H1 (cell line): ENCODE results near the gene SYT17.

Experiments used
- GABPA ChIP-seq: IDR thresholded peaks from 2 replicates; pipeline ENCODE4 v1.6.1; 2011; ENCODE audit warnings: mild to moderate bottlenecking, low read length, moderate library complexity, borderline replicate concordance; ENCODE audit not compliant: insufficient read depth
- POLR2A ChIP-seq, 2 experiments: IDR thresholded peaks; 1 replicate in 1 of 2; 2 replicates in 1 of 2; pipeline ENCODE4 v1.6.1; 2011; ENCODE audit warnings: low read depth in 2 of 2, low read length in 2 of 2, mild to moderate bottlenecking in 2 of 2; ENCODE audit errors: control extremely low read depth in 1 of 2
- SUZ12 ChIP-seq: fragments of 200-600 bp; sonication (generic); IDR thresholded peaks from 2 replicates; pipeline ENCODE4 v1.6.1; 2012; ENCODE audit warnings: mild to moderate bottlenecking, inconsistent platforms, low read length, moderate library complexity, mixed read lengths
- TAF7 ChIP-seq: optimal IDR thresholded peaks from 2 replicates; pipeline ENCODE3; 2011; ENCODE audit warnings: low read depth, mild to moderate bottlenecking, inconsistent platforms, low read length, moderate library complexity, borderline replicate concordance
- TEAD4 ChIP-seq: IDR thresholded peaks from 2 replicates; pipeline ENCODE4 v1.6.1; 2012; ENCODE audit warnings: low read depth, low read length, inconsistent platforms, mixed read lengths
- TF ChIP-seq, protein P1 (sequence below): IDR thresholded peaks from 2 replicates; pipeline ENCODE4 v1.6.1; 2011; ENCODE audit warnings: low read depth, mild to moderate bottlenecking, low read length; ENCODE audit not compliant: insufficient read depth

DNA sequence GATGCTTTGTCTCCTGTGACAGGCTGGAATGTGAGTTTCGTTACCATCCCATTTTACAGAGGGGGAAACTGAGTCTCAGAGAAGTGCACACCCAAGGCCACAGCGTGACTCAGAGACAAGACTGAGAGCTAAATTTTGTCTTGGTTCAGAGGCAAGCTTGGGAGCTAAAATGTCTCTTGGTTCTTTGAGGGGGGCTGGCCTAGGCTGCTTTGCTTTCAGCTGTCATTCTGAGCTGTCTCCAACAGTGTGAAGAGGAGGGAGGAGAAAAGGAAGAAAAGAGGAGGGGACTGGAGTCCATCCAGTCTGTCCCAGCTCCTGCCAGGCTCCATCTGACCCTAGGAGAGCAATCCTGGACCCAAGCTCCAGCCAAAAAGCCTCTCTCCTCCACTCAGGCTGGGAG lies 117.4 kb downstream of the SYT17 start, which contains the start of gene CLEC19A:
- TF ChIP-seq, protein P1, sequence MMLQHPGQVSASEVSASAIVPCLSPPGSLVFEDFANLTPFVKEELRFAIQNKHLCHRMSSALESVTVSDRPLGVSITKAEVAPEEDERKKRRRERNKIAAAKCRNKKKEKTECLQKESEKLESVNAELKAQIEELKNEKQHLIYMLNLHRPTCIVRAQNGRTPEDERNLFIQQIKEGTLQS = no peak
- TF ChIP-seq TEAD4 = no peak
- TF ChIP-seq GABPA = no peak
- TF ChIP-seq POLR2A (IDR thresholded peaks at IDR 0.05; ENCODE audit: control extremely low read depth in 1 of 2, low read depth in 2 of 2, low read length in 2 of 2) = no peak
- no peak for TF ChIP-seq TAF7
- TF ChIP-seq SUZ12 = no peak
